WTC11 (cell line): ENCODE measurements around the gene MTMR2.

ENCODE experiments used
- HMGXB4 ChIP-seq: sonication (generic); formaldehyde crosslinking; IDR thresholded peaks from 2 replicates; pipeline ENCODE4 v1.8.1; 2023; ENCODE audit warnings: mild to moderate bottlenecking, moderate library complexity, missing genetic modification reagents
- IRF1 ChIP-seq: sonication (generic); formaldehyde crosslinking; IDR thresholded peaks from 2 replicates; pipeline ENCODE4 v1.8.0; 2023; ENCODE audit warnings: missing genetic modification reagents
- JUN ChIP-seq: sonication (generic); formaldehyde crosslinking; IDR thresholded peaks from 2 replicates; pipeline ENCODE4 v1.8.0; 2023; ENCODE audit warnings: mild to moderate bottlenecking, missing genetic modification reagents
- MAX ChIP-seq: sonication (generic); formaldehyde crosslinking; IDR thresholded peaks from 2 replicates; pipeline ENCODE4 v1.8.0; 2022; ENCODE audit warnings: mild to moderate bottlenecking, missing genetic modification reagents
- MLX ChIP-seq: sonication (generic); formaldehyde crosslinking; IDR thresholded peaks from 2 replicates; pipeline ENCODE4 v1.8.1; 2023; ENCODE audit warnings: mild to moderate bottlenecking, missing genetic modification reagents, moderate library complexity
- SMAD4 ChIP-seq: sonication (generic); formaldehyde crosslinking; IDR thresholded peaks from 2 replicates; pipeline ENCODE4 v1.8.0; 2022; ENCODE audit warnings: mild to moderate bottlenecking, missing genetic modification reagents
- TEAD4 ChIP-seq: sonication (generic); formaldehyde crosslinking; IDR thresholded peaks from 2 replicates; pipeline ENCODE4 v1.8.0; 2022; ENCODE audit warnings: mild to moderate bottlenecking, missing genetic modification reagents
- USF1 ChIP-seq: sonication (generic); formaldehyde crosslinking; IDR thresholded peaks from 2 replicates; pipeline ENCODE4 v1.8.0; 2022; ENCODE audit warnings: mild to moderate bottlenecking, missing genetic modification reagents
- ZNF232 ChIP-seq: sonication (generic); formaldehyde crosslinking; IDR thresholded peaks from 2 replicates; pipeline ENCODE4 v1.8.0; 2022; ENCODE audit warnings: mild to moderate bottlenecking, missing genetic modification reagents
- ZNF263 ChIP-seq: sonication (generic); formaldehyde crosslinking; IDR thresholded peaks from 2 replicates; pipeline ENCODE4 v1.8.1; 2022; ENCODE audit warnings: low read depth, mild to moderate bottlenecking, moderate library complexity, missing genetic modification reagents
- ZNF317 ChIP-seq: sonication (generic); formaldehyde crosslinking; IDR thresholded peaks from 2 replicates; pipeline ENCODE4 v1.8.1; 2023; ENCODE audit warnings: low read depth, mild to moderate bottlenecking, moderate library complexity, missing genetic modification reagents, borderline replicate concordance
- TF ChIP-seq, protein P1 (sequence below): fragments of 200-600 bp; IDR thresholded peaks from 2 replicates; pipeline ENCODE4 v1.8.0; 2022; ENCODE audit warnings: antibody characterized with exemption
- TF ChIP-seq, protein P2 (sequence below): sonication (generic); formaldehyde crosslinking; IDR thresholded peaks from 2 replicates; pipeline ENCODE4 v1.8.1; 2023; ENCODE audit warnings: mild to moderate bottlenecking, missing genetic modification reagents
- TF ChIP-seq, protein P3 (sequence below): sonication (generic); formaldehyde crosslinking; IDR thresholded peaks from 2 replicates; pipeline ENCODE4 v1.8.1; 2023; ENCODE audit warnings: mild to moderate bottlenecking, missing genetic modification reagents, moderate library complexity

DNA sequence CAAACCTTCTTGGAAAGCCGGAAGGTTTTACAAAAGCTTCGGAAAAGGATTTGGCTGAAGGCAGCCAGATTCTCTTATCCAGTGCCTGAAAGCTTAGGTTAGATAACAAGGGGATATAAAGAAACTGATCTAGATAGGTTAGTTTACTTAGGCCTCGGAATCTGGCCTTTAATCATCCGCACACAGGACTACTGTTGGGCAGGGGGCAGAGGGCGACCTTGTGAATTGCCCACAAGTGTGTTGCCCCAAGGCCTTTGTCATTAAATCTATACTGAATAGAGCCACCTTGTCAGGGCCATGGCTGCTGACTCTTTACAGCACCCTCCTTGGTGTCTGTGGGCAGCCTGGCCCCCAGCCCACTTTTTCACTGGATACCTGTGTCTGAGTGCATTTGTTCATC lies 9.7 kb upstream of the MTMR2 start:
- TF ChIP-seq ZNF263 (CRISPR knock-in tag) (no peak), MAX (CRISPR knock-in tag) (no peak), MLX (CRISPR knock-in tag) (no peak), TEAD4 (CRISPR knock-in tag) (no peak), USF1 (no peak), ZNF232 (CRISPR knock-in tag) (no peak), HMGXB4 (CRISPR knock-in tag) (no peak), JUN (no peak), IRF1 (CRISPR knock-in tag) (no peak), ZNF317 (CRISPR knock-in tag) (no peak), SMAD4 (CRISPR knock-in tag) (no peak)
- TF ChIP-seq, protein P1, sequence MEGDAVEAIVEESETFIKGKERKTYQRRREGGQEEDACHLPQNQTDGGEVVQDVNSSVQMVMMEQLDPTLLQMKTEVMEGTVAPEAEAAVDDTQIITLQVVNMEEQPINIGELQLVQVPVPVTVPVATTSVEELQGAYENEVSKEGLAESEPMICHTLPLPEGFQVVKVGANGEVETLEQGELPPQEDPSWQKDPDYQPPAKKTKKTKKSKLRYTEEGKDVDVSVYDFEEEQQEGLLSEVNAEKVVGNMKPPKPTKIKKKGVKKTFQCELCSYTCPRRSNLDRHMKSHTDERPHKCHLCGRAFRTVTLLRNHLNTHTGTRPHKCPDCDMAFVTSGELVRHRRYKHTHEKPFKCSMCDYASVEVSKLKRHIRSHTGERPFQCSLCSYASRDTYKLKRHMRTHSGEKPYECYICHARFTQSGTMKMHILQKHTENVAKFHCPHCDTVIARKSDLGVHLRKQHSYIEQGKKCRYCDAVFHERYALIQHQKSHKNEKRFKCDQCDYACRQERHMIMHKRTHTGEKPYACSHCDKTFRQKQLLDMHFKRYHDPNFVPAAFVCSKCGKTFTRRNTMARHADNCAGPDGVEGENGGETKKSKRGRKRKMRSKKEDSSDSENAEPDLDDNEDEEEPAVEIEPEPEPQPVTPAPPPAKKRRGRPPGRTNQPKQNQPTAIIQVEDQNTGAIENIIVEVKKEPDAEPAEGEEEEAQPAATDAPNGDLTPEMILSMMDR: no peak
- TF ChIP-seq, protein P2, sequence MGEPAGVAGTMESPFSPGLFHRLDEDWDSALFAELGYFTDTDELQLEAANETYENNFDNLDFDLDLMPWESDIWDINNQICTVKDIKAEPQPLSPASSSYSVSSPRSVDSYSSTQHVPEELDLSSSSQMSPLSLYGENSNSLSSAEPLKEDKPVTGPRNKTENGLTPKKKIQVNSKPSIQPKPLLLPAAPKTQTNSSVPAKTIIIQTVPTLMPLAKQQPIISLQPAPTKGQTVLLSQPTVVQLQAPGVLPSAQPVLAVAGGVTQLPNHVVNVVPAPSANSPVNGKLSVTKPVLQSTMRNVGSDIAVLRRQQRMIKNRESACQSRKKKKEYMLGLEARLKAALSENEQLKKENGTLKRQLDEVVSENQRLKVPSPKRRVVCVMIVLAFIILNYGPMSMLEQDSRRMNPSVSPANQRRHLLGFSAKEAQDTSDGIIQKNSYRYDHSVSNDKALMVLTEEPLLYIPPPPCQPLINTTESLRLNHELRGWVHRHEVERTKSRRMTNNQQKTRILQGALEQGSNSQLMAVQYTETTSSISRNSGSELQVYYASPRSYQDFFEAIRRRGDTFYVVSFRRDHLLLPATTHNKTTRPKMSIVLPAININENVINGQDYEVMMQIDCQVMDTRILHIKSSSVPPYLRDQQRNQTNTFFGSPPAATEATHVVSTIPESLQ (CRISPR knock-in tag): no peak
- TF ChIP-seq, protein P3, sequence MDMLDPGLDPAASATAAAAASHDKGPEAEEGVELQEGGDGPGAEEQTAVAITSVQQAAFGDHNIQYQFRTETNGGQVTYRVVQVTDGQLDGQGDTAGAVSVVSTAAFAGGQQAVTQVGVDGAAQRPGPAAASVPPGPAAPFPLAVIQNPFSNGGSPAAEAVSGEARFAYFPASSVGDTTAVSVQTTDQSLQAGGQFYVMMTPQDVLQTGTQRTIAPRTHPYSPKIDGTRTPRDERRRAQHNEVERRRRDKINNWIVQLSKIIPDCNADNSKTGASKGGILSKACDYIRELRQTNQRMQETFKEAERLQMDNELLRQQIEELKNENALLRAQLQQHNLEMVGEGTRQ (CRISPR knock-in tag): no peak
